CD14-positive monocyte (primary cell): ENCODE results near the gene ARHGAP45. TPM values are rescaled to one million over a fixed set of nuclear protein-coding genes. Genes with fewer than 3 reads are reported as not detected.
"Not testable (repeated sequence)": the region's sequence is repeated elsewhere in the genome, so short reads cannot be mapped to it uniquely, and the experiment has no call there.

Experiments used
- DNase-seq, 3 donors: peaks; one replicate each; pipeline ENCODE4 v3.0.0-alpha.2; 2011 to 2022
- H2AFZ ChIP-seq: 2 replicates; pipeline ENCODE4 v1.6.0; 2012; ENCODE audit warnings: mild to moderate bottlenecking, low read depth, low read length, inconsistent platforms; ENCODE audit not compliant: insufficient read depth, poor library complexity, severe bottlenecking
- H3K27ac ChIP-seq, 2 donors: 1 replicate in 1 of 2; 2 replicates in 1 of 2; pipeline ENCODE4 v1.5.1; 2012 to 2013; ENCODE audit warnings: low read length in 2 of 2, control low read depth in 1 of 2, inconsistent platforms in 1 of 2, low read depth in 1 of 2, mild to moderate bottlenecking in 1 of 2
- H3K27me3 ChIP-seq, 2 donors: one replicate each; pipeline versions ENCODE4 v1.6.0 to v1.6.1; 2011 to 2013; ENCODE audit warnings: low read length in 2 of 2; ENCODE audit not compliant: control insufficient read depth in 2 of 2, insufficient read depth in 2 of 2
- H3K36me3 ChIP-seq, 2 donors: replicated peaks in 1 of 2; 1 replicate in 1 of 2; 2 replicates in 1 of 2; pipeline versions ENCODE4 v1.5.1 to v1.6.1; 2012 to 2013; ENCODE audit warnings: low read length in 2 of 2, control low read depth in 1 of 2, inconsistent platforms in 1 of 2, mild to moderate bottlenecking in 1 of 2; ENCODE audit not compliant: insufficient read depth in 2 of 2, control insufficient read depth in 1 of 2
- H3K4me1 ChIP-seq, 2 donors: 1 replicate in 1 of 2; 2 replicates in 1 of 2; pipeline versions ENCODE4 v1.5.1 to v1.6.1; 2012 to 2013; ENCODE audit warnings: low read length in 2 of 2, control low read depth in 1 of 2, inconsistent platforms in 1 of 2, mild to moderate bottlenecking in 1 of 2, moderate library complexity in 1 of 2; ENCODE audit not compliant: insufficient read depth in 2 of 2, control insufficient read depth in 1 of 2
- H3K4me2 ChIP-seq: replicated peaks from 2 replicates; pipeline ENCODE3; 2012; ENCODE audit warnings: low read length, moderate library complexity, mild to moderate bottlenecking; ENCODE audit not compliant: poor library complexity, severe bottlenecking; ENCODE audit errors: extremely low read depth
- H3K4me3 ChIP-seq, 3 experiments: fragments of 200-600 bp in 1 of 3; sonication (generic) in 1 of 3; replicated peaks in 1 of 3; 1 replicate in 2 of 3; 2 replicates in 1 of 3; pipeline ENCODE4 v1.5.1; 2011 to 2013; ENCODE audit warnings: low read length in 3 of 3, mild to moderate bottlenecking in 3 of 3, control low read depth in 2 of 3, low read depth in 2 of 3, inconsistent platforms in 1 of 3, moderate library complexity in 1 of 3
- H3K79me2 ChIP-seq: 2 replicates; pipeline ENCODE4 v1.6.0; 2012; ENCODE audit warnings: mild to moderate bottlenecking, control low read depth, inconsistent platforms, low read length, moderate library complexity; ENCODE audit not compliant: insufficient read depth
- H3K9ac ChIP-seq: 2 replicates; pipeline ENCODE4 v1.6.0; 2017; ENCODE audit warnings: low read length, mild to moderate bottlenecking; ENCODE audit not compliant: insufficient read depth, poor library complexity, severe bottlenecking
- H3K9me3 ChIP-seq, 2 donors: replicated peaks in 1 of 2; 1 replicate in 1 of 2; 2 replicates in 1 of 2; pipeline versions ENCODE4 v1.5.1 to v1.6.1; 2012 to 2013; ENCODE audit warnings: low read length in 2 of 2, control low read depth in 1 of 2; ENCODE audit not compliant: control insufficient read depth in 1 of 2, insufficient read depth in 1 of 2
- H4K20me1 ChIP-seq: 2 replicates; pipeline ENCODE4 v1.6.0; 2012; ENCODE audit warnings: mild to moderate bottlenecking, low read length, control low read depth, moderate library complexity; ENCODE audit not compliant: insufficient read depth
- H3K27ac Mint-ChIP-seq, 7 donors: one replicate each; pipeline ENCODE4 v1.8.0; 2020; ENCODE audit warnings: mild to moderate bottlenecking in 7 of 7, mixed read lengths in 7 of 7, moderate library complexity in 6 of 7, inconsistent platforms in 2 of 7
- H3K27me3 Mint-ChIP-seq, 3 donors: one replicate each; pipeline ENCODE4 v1.8.0; 2021 to 2022; ENCODE audit warnings: low read depth in 3 of 3, mild to moderate bottlenecking in 3 of 3, mixed read lengths in 3 of 3, moderate library complexity in 3 of 3, inconsistent platforms in 1 of 3
- H3K36me3 Mint-ChIP-seq, 2 donors: one replicate each; pipeline ENCODE4 v1.8.0; 2020; ENCODE audit warnings: mixed read lengths in 2 of 2, inconsistent platforms in 1 of 2, mild to moderate bottlenecking in 1 of 2
- H3K4me1 Mint-ChIP-seq: one replicate; pipeline ENCODE4 v1.8.0; 2020; ENCODE audit warnings: mild to moderate bottlenecking, mixed read lengths
- H3K4me3 Mint-ChIP-seq, 2 donors: one replicate each; pipeline ENCODE4 v1.8.0; 2020; ENCODE audit warnings: mild to moderate bottlenecking in 2 of 2, mixed read lengths in 2 of 2, moderate library complexity in 1 of 2
- H3K9me3 Mint-ChIP-seq, 7 donors: one replicate each; pipeline ENCODE4 v1.8.0; 2020 to 2022; ENCODE audit warnings: mixed read lengths in 7 of 7, mild to moderate bottlenecking in 6 of 7, moderate library complexity in 6 of 7, inconsistent platforms in 2 of 7
- CTCF ChIP-seq: fragments of 200-600 bp; IDR thresholded peaks from one replicate; pipeline ENCODE4 v1.8.0; 2022; ENCODE audit warnings: antibody characterized with exemption, mild to moderate bottlenecking
- WGBS: methylation state at CpG from one replicate; pipeline ENCODE4 v1.1.5; 2013; ENCODE audit warnings: missing lambda C conversion rate; ENCODE audit not compliant: insufficient coverage; 5-methylcytosine and 5-hydroxymethylcytosine counted together
- intact Hi-C, 2 donors: fragments of 100-400 bp; cut with micrococcal nuclease; formaldehyde crosslinking; loops; one replicate each; pipeline versions ENCODE4 v1.15.0 to v1.15.1; 2023
- polyA plus RNA-seq, 3 donors: library from polyadenylated mRNA; depleted of rRNA in 1 of 3; unstranded in 2 of 3; stranded (reverse) in 1 of 3; fragments of 300-500 nt in 2 of 3; fragments of >200 nt in 1 of 3; fragmentation: Illumina TruSeq in 2 of 3; gene quantifications; 1 replicate in 2 of 3; 2 replicates in 1 of 3; pipeline ENCODE4 v1.2.3, GENCODE V29; 2012 to 2021

The ARHGAP45 gene
- polyA plus RNA-seq, 3 donors: 108 to 308 (median 137) TPM

- H3K9me3 ChIP-seq, H3K36me3 ChIP-seq, H3K36me3 Mint-ChIP-seq, H3K4me3 Mint-ChIP-seq, H3K27me3 Mint-ChIP-seq, H3K4me3 ChIP-seq, H3K27me3 ChIP-seq, DNase-seq, H3K27ac Mint-ChIP-seq, H3K9ac ChIP-seq, H3K27ac ChIP-seq, H3K9me3 Mint-ChIP-seq, H3K4me2 ChIP-seq, H2AFZ ChIP-seq: not testable (repeated sequence)
- peaks cover 24% of the 10 kb centered on the region for H3K4me1 Mint-ChIP-seq
- Histone ChIP-seq H4K20me1 (peaks cover 39% of the 10 kb centered on the region), H3K79me2 (peaks cover 50% of the 10 kb centered on the region), H3K4me1 (peaks cover 37 to 50% of the 10 kb centered on the region in 2 donors)
- intact Hi-C loops: loop anchor here (2.0 to 10.0 kb wide), 2 partner anchors 14 to 80 kb away; partner anchors contain the start of gene GPX4 (in 1 of the 2)
- WGBS: 60% methylated on average over 1 of the region's 6 CpGs
Observed at GRCh38 chr19:1025080-1025479, 41.9 kb upstream of the ARHGAP45 start.

DNA sequence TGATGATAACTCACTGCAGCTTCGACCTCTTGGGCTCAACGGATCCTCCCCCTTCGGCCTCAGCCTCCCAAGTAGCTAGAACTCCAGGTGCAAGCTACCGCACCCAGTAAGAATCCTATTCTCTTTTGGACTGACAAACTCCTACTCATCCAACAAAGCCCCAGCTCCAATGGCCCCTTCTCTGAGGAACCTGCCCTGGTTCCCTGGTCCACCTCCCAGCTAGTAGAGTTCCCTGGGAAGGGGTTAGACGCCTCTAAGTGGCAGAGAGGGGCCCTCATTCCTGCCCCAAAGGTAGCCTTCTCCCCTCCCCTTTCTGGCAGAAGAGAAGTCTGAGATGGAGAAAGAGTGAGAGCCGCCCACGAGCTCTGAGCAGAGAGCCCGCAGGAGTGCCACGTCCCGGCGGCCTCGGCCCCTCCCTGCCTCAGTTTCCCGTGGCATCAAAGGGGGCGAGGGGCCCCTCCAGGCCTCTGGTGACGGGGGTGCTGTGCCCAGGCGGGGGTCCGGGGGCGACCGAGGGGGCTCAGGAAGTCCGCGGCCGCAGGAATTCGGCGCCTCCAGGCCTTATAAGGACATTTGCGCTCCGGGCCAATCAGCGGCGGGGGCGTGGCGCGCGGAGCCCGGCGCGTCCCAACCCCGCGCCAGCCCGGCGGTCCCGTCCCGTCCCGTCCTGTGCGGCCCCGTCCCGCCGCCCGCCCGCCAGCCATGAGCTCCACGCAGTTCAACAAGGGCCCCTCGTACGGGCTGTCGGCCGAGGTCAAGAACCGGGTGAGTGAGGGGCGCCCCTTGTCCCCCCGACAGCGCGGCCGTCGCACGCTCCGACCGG is 40.8 kb upstream of the ARHGAP45 start, which contains the start of gene CNN2:
TSS of gene CNN2 (plus strand) at position 649 of the 823 bp plus-strand sequence. CDS start at position 703, 54 bp downstream.
- H3K36me3 Mint-ChIP-seq: peaks cover 6 to 10% of the 10 kb centered on the region in 2 donors

More for the DNA sequence above, 40.8 kb upstream of the ARHGAP45 start, which contains the start of gene CNN2:
- WGBS: 4% methylated on average over 61 of the region's 63 CpGs
- H3K27me3 ChIP-seq: no peaks in the 10 kb centered on the region
- peaks cover 33 to 45% of the 10 kb centered on the region in 2 donors for H3K4me1 ChIP-seq
- no peak for TF ChIP-seq CTCF
- peak within 1 kb of the TSS; percentile 86 for H2AFZ ChIP-seq
- Mint-ChIP-seq H3K9me3 (no peaks in the 10 kb centered on the region), H3K4me1 (peaks cover 28% of the 10 kb centered on the region), H3K27ac (peak within 1 kb of the TSS; percentile 70 to 94 (median 88)), H3K4me3 (peak within 1 kb of the TSS; percentile 97), H3K27me3 (peaks cover 0 to 2% (median 0%) of the 10 kb centered on the region in 3 donors)
- no peaks in the 10 kb centered on the region for H3K9me3 ChIP-seq
- peak within 1 kb of the TSS; percentile 99 for H3K4me2 ChIP-seq
- H3K79me2 ChIP-seq: peaks cover 52% of the 10 kb centered on the region
- H3K27ac ChIP-seq: peak within 1 kb of the TSS; percentile 30 to 73
- peak within 1 kb of the TSS; percentile 84 for H3K9ac ChIP-seq
- peaks cover 10 to 12% of the 10 kb centered on the region in 2 donors for H3K36me3 ChIP-seq
- intact Hi-C loops: loop anchor here (2.0 to 10.0 kb wide), 2 partner anchors 13 to 79 kb away; partner anchors contain the start of gene GPX4 (in 1 of the 2)
- peak in 2 of 3 donors; percentile 56 to 65 for DNase-seq
- H3K4me3 ChIP-seq: peak within 1 kb of the TSS; percentile 62 to 92 (median 89)
- peaks cover 43% of the 10 kb centered on the region for H4K20me1 ChIP-seq
